HG03442 (cell line): ENCODE measurements around the gene CCBE1.
A peak's percentile ranks its signal among the peaks of the same experiment; 100 is the strongest.
"Not testable (repeated sequence)": the region's sequence is repeated elsewhere in the genome, so short reads cannot be mapped to it uniquely, and the experiment has no call there.

Source experiments
- ATAC-seq: cut with Tn5 transposase; IDR thresholded peaks from one replicate; pipeline ENCODE4 v1.9.1; 2021; ENCODE audit warnings: mild to moderate bottlenecking, moderate library complexity; ENCODE audit not compliant: unreplicated experiment

Gene CCBE1

DNA sequence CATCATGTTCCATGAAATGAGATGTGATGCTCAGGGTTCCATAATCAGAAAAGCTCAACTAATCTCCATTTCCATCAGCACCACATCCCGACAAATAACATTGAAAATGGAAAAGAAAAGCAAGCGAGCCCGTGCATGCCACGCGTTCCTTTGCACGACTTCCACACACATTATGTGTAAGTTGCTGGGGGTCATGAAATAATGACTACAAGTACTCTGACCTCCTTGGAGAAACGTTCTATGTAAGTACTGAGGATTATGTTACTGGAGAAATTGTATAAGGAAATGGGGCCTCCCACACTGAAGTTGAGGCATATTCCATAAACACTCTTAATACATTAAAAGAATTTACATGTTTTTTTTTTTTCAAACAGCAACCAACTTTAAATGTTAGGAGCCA, 38.3 kb downstream of the CCBE1 start:
- ATAC-seq: no peak

DNA sequence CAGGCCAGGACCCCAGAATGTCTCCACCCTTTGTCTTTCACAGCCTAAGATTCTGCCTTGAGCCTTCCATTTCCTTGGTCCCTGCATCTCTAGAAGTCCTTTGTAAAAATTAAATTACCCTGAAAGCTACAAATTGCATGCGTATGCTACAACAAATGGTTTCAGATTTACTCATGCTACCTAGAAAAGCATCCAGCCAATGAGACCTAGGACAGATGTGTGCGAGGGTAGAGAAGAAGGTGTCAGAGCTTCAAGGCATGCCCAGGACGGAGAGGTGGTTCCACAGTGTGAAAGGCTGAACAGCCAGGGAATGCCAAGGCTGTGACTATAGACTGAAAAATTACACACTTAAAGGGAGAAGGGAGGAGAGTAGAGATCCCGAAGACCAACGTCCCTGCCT, 40.2 kb downstream of the CCBE1 start:
- peak; percentile 55 for ATAC-seq

DNA sequence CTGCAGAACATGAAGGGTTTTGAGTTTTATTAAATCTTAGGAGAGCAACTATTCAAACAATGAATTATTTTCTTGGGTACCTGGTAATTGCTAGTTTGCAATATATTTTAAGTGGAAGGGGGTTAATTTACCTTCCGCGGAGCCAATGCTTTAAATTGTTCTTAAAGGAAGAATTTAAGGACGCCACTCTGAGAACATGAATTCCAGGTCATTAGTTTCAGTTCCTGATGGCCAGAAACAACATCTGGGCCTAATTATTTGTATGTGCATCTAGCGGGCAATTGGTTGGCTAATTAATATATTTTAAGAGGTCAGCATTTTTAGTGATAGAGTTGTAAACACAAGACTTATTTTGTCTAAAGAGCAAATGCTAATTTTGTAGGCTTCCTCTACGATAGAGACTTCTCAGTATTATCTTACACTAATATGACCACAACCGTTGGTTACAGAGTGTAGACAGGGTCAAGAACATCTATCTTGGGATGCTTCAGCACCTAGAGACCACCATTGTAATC, 40.8 kb downstream of the CCBE1 start:
- no peak for ATAC-seq

GRCh38 chr18:59655676-59656075, 41.5 kb downstream of the CCBE1 start:
- ATAC-seq: no peak

DNA sequence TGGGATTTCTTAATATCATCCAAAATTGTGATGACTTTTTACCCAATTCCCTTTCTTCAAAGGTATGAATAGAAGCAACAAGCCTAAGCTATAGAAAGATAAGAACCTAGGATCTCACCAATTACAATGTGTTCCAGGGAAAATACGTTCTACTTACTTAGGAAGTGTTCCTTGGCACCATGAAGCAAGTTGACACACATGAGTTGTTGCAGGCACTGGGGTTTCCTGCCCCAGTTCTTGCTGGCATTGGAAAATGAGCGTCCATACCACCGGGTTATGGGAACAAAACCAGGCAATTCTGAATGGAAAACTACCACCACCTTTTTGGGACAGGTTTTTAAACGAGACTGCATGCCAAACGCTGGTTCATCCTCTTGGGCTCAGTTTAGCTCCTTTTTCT, 46.2 kb downstream of the CCBE1 start:
- no peak for ATAC-seq

GRCh38 chr18:59650266-59650820, 46.9 kb downstream of the CCBE1 start:
- no peak for ATAC-seq

DNA sequence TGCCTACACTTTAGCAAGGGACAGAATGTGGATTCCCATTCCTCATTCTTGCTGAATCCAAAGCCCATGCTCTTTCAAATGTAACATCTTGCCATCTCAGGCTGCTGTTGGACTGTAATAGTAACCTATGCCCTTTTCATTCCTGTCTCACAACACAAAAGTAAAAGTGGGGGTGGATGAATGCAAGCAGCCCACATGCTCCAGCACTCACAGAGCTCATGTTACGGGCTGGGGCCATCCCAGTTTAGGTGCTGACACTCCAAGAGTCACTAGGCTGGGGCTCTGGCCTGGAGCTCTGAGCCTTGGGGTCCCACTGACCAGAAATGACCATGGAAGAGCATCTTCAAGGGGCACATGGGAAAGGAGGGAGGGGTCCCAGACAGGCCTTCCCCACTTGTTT, 47.6 kb downstream of the CCBE1 start:
- ATAC-seq: no peak

GRCh38 chr18:59648469-59648868, 48.8 kb downstream of the CCBE1 start:
- ATAC-seq: not testable (repeated sequence)

DNA sequence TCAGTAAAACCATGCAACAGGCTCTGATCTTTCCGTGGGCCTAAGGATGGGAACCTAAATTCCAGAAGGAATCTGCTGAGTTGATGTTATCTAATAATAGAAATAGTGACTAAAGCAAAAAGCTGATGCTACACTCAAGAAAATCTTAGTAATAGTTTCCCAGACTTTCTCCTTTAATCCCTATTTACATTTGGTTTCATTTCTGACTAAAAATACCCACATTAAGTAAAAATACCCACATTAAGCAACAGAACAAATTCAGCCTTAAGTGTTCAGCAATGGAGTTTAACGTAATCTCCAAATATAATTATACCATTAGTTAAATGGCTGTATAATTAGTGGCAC, 50.3 kb downstream of the CCBE1 start:
- ATAC-seq: no peak

DNA sequence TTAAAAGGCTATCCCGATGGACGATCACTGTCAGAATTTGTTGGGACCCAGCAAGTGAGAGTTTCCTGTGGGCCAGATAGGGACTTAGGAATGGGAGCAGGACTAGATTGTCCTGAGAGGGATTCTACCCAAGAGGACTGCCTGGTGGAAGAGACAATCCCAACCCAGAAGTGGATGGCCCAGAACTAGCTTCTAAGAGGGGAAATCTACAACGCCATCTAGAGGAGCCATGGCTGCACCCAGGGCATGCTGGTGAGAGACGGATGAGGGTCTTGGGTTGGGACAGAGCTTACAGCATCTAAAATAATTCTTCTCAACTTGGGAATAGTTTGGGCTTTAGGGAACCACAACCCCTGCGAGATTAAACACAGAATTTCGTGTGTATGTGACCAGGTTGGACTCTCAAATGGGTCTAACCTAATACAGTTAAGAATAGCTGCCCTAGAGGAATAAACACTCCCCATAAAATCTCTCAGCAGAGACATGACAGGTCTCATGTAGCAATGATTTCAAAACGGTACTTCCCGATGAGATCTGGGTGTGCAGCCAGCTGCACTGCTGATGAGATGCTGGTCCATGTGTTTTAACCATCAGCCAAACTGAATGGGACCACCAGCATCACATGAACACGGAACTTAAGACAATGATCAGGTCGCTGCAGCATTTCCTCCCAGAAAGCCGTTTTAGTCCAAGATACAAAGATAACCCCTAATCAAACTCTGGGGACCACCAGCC, 50.8 kb downstream of the CCBE1 start:
- ATAC-seq: no peak

- no peak for ATAC-seq
These were observed 53.5 kb downstream of the CCBE1 start for GRCh38 chr18:59643740-59644139.

GRCh38 chr18:59640721-59641120, 56.5 kb downstream of the CCBE1 start:
- no peak for ATAC-seq

DNA sequence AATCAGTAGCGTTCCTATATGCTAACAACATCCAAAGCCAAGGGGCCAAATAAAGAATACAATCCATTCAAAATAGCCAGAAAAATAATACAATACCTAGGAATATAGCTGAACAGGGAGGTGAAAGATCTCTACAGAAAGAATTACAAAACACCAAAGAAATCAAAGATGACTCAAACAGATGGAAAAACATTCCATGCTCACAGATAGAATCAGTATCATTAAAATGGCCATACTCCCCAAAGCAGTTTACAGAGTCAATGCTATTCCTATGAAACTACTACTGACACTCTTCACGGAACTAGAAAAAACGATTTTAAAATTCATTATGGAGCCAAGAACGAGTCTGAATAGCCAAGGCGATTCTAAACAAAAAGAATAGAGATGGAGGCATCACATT, 57.4 kb downstream of the CCBE1 start:
- no peak for ATAC-seq

DNA sequence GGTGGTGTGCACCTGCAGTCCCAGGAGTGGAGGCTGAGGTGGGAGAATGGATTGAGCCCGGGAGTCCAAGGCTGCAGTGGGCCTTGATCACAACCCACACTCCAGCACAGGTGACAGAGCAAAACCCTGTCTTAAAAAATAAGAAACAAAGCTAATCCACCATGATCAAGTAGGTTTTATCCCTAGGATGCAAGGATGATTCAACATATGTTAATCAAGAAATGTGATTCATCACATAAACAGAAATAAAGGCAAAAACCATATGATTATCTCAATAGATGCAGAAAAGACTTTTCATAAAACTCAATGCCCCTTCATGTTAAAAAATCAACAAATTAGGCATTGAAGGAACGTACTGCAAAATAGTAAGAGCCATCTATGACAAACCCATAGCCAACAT, 58.1 kb downstream of the CCBE1 start:
- no peak for ATAC-seq

- ATAC-seq: no peak
These were observed 63.2 kb downstream of the CCBE1 start for GRCh38 chr18:59633961-59634485.

GRCh38 chr18:59633317-59633716, 63.9 kb downstream of the CCBE1 start:
- ATAC-seq: no peak

GRCh38 chr18:59631583-59632181, 65.5 kb downstream of the CCBE1 start:
- no peak for ATAC-seq

DNA sequence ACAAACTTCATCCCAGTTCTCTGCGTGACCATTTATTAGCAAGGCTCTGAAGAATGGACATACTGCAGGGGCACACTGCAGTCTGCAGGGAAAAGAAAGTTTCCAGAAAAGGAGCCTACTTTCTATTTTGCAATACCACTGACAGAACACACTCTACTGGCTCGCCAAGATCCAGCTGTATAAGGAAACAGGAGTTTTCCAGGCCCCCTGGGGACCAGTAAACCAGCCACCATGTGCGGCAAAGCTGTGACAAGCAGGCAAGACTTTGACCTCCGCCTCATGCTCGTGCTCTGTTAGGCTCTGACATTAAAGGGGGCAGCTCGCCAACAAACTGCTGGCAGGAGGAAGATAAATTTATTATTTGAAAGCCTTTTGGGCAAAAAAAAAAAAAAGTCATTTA, 67.3 kb downstream of the CCBE1 start:
- no peak for ATAC-seq

- no peak for ATAC-seq
These were observed 68.2 kb downstream of the CCBE1 start for GRCh38 chr18:59628995-59629394.

GRCh38 chr18:59627414-59627813, 69.8 kb downstream of the CCBE1 start:
- ATAC-seq: no peak

- ATAC-seq: no peak
These were observed 72.9 kb downstream of the CCBE1 start for GRCh38 chr18:59624369-59624765.
